H1 (cell line): ENCODE data around the gene ZAR1L. TPM values are rescaled to one million over a fixed set of nuclear protein-coding genes. Genes with fewer than 3 reads are reported as not detected.

Experiments used
- CTCF ChIA-PET: fragments of 300-600 bp; sonication (Branson Sonifier 250); formaldehyde crosslinking; loops from one replicate; lab custom pipeline; 2021; ENCODE audit not compliant: partially characterized antibody; lab: Charles Lee
- POLR2A ChIA-PET: fragments of 300-600 bp; sonication (Branson Sonifier 250); formaldehyde crosslinking; loops from one replicate; lab custom pipeline; 2021; ENCODE audit warnings: inconsistent platforms; ENCODE audit not compliant: partially characterized antibody; lab: Charles Lee
- DNase-seq, 2 experiments: peaks; one replicate each; pipeline versions ENCODE4 v3.0.0 to v3.0.0-alpha.2; 2010 to 2022; ENCODE audit warnings: low spot score in 2 of 2, low read depth in 1 of 2, mixed read lengths in 1 of 2
- FAIRE-seq: peaks from 2 replicates; lab custom pipeline; 2011; peaks lifted over from hg19 to GRCh38; lab: Jason Lieb, UNC
- H2AFZ ChIP-seq: 2 replicates; pipeline ENCODE4 v1.8.1; 2012; ENCODE audit warnings: low read length, inconsistent platforms
- H2AK5ac ChIP-seq: 2 replicates; pipeline ENCODE4 v1.6.1; 2013; ENCODE audit warnings: low read depth, low read length
- H2BK120ac ChIP-seq: replicated peaks from 2 replicates; pipeline ENCODE3; 2013; ENCODE audit warnings: low read depth, low read length, inconsistent platforms
- H2BK12ac ChIP-seq: 2 replicates; pipeline ENCODE4 v1.6.1; 2013; ENCODE audit warnings: low read depth, low read length
- H2BK15ac ChIP-seq: 2 replicates; pipeline ENCODE4 v1.6.1; 2013; ENCODE audit warnings: low read length
- H2BK20ac ChIP-seq: 2 replicates; pipeline ENCODE4 v1.6.1; 2013; ENCODE audit warnings: low read length
- H2BK5ac ChIP-seq: 2 replicates; pipeline ENCODE4 v1.6.1; 2013; ENCODE audit warnings: low read depth, low read length
- H3K14ac ChIP-seq: 2 replicates; pipeline ENCODE4 v1.6.1; 2013; ENCODE audit warnings: inconsistent platforms; ENCODE audit not compliant: insufficient read length
- H3K18ac ChIP-seq: 2 replicates; pipeline ENCODE4 v1.6.1; 2013; ENCODE audit warnings: low read length; ENCODE audit errors: extremely low read depth
- H3K23ac ChIP-seq: 2 replicates; pipeline ENCODE4 v1.6.1; 2013; ENCODE audit warnings: inconsistent platforms; ENCODE audit not compliant: insufficient read length
- H3K23me2 ChIP-seq: 2 replicates; pipeline ENCODE4 v1.6.1; 2013; ENCODE audit warnings: low read depth, low read length
- H3K27ac ChIP-seq: 2 replicates; pipeline ENCODE4 v1.6.1; 2011; ENCODE audit warnings: low read depth, low read length, inconsistent platforms
- H3K27me3 ChIP-seq, 4 experiments: replicated peaks in 1 of 4; 1 replicate in 1 of 4; 2 replicates in 3 of 4; pipeline versions ENCODE4 v1.6.1 to v1.8.1; 2011 to 2013; ENCODE audit warnings: low read length in 3 of 4, mild to moderate bottlenecking in 3 of 4, inconsistent platforms in 2 of 4, mixed read lengths in 2 of 4, moderate library complexity in 1 of 4; ENCODE audit not compliant: control insufficient read depth in 3 of 4, insufficient read depth in 3 of 4; ENCODE audit errors: extremely low read depth in 1 of 4
- H3K36me3 ChIP-seq, 4 experiments: 2 replicates each; pipeline versions ENCODE4 v1.6.1 to v1.8.1; 2011 to 2013; ENCODE audit warnings: mild to moderate bottlenecking in 4 of 4, low read length in 3 of 4, moderate library complexity in 2 of 4, control low read depth in 1 of 4, inconsistent platforms in 1 of 4; ENCODE audit not compliant: insufficient read depth in 4 of 4, control insufficient read depth in 2 of 4
- H3K4ac ChIP-seq: replicated peaks from 2 replicates; pipeline ENCODE3; 2013; ENCODE audit warnings: low read length, low read depth, mixed read lengths, inconsistent platforms; ENCODE audit not compliant: insufficient read length
- H3K4me1 ChIP-seq, 4 experiments: replicated peaks in 1 of 4; 1 replicate in 1 of 4; 2 replicates in 3 of 4; pipeline versions ENCODE4 v1.6.1 to v1.8.1; 2011 to 2013; ENCODE audit warnings: low read length in 3 of 4, inconsistent platforms in 2 of 4, mixed read lengths in 1 of 4; ENCODE audit not compliant: insufficient read depth in 4 of 4, control insufficient read depth in 3 of 4
- H3K4me2 ChIP-seq, 2 experiments: 2 replicates each; pipeline versions ENCODE4 v1.6.1 to v1.8.1; 2011 to 2013; ENCODE audit warnings: low read depth in 2 of 2, low read length in 2 of 2, control low read depth in 1 of 2, inconsistent platforms in 1 of 2, mild to moderate bottlenecking in 1 of 2; ENCODE audit not compliant: insufficient read depth in 1 of 2
- H3K4me3 ChIP-seq, 4 experiments: fragments of 200-600, 300-600 bp in 1 of 4; sonication (generic), shearing (Covaris generic), sonication (Bioruptor Twin) in 1 of 4; 2 replicates each; pipeline versions ENCODE4 v1.5.1 to v1.8.1; 2011 to 2016; ENCODE audit warnings: low read length in 4 of 4, low read depth in 3 of 4, control low read depth in 2 of 4, inconsistent platforms in 2 of 4, mild to moderate bottlenecking in 2 of 4, mixed read lengths in 1 of 4, moderate library complexity in 1 of 4; ENCODE audit not compliant: insufficient read depth in 2 of 4; ENCODE audit errors: extremely low read depth in 1 of 4
- H3K56ac ChIP-seq: replicated peaks from 2 replicates; pipeline ENCODE3; 2013; ENCODE audit warnings: low read depth, mild to moderate bottlenecking, mixed read lengths, low read length, inconsistent platforms; ENCODE audit not compliant: insufficient read length
- H3K79me1 ChIP-seq: 2 replicates; pipeline ENCODE4 v1.6.1; 2013; ENCODE audit warnings: low read depth, low read length, control low read depth
- H3K79me2 ChIP-seq, 2 experiments: 2 replicates each; pipeline versions ENCODE4 v1.6.1 to v1.8.1; 2012 to 2013; ENCODE audit warnings: low read length in 2 of 2, mild to moderate bottlenecking in 2 of 2, inconsistent platforms in 1 of 2; ENCODE audit not compliant: insufficient read depth in 2 of 2, control insufficient read depth in 1 of 2
- H3K9ac ChIP-seq, 4 experiments: replicated peaks in 1 of 4; 1 replicate in 1 of 4; 2 replicates in 3 of 4; pipeline versions ENCODE4 v1.6.1 to v1.8.1; 2011 to 2013; ENCODE audit warnings: low read depth in 3 of 4, low read length in 3 of 4, control low read depth in 2 of 4, mild to moderate bottlenecking in 2 of 4, moderate library complexity in 2 of 4, inconsistent platforms in 1 of 4; ENCODE audit errors: extremely low read depth in 1 of 4
- H3K9me3 ChIP-seq, 2 experiments: 2 replicates each; pipeline versions ENCODE4 v1.6.1 to v1.8.1; 2012 to 2013; ENCODE audit warnings: mild to moderate bottlenecking in 2 of 2, moderate library complexity in 2 of 2, control low read depth in 1 of 2, inconsistent platforms in 1 of 2, low read depth in 1 of 2, low read length in 1 of 2, mixed read lengths in 1 of 2; ENCODE audit not compliant: insufficient read depth in 2 of 2
- H4K20me1 ChIP-seq, 2 experiments: replicated peaks in 1 of 2; 2 replicates each; pipeline versions ENCODE3 to v1.8.1; 2011 to 2013; ENCODE audit warnings: inconsistent platforms in 2 of 2, low read length in 2 of 2, mild to moderate bottlenecking in 1 of 2; ENCODE audit not compliant: insufficient read depth in 2 of 2, control insufficient read depth in 1 of 2
- H4K5ac ChIP-seq: 2 replicates; pipeline ENCODE4 v1.6.1; 2013; ENCODE audit warnings: low read length, low read depth, mixed read lengths, inconsistent platforms; ENCODE audit not compliant: insufficient read length
- H4K8ac ChIP-seq: 2 replicates; pipeline ENCODE4 v1.8.0; 2013; ENCODE audit warnings: mild to moderate bottlenecking, moderate library complexity, low read length, inconsistent platforms; ENCODE audit not compliant: insufficient read depth; ENCODE audit errors: extremely low read depth
- H4K91ac ChIP-seq: replicated peaks from 2 replicates; pipeline ENCODE3; 2013; ENCODE audit warnings: low read length, mixed read lengths, inconsistent platforms; ENCODE audit not compliant: insufficient read length
- BCL11A ChIP-seq, 2 experiments: IDR thresholded peaks; one replicate each; pipeline ENCODE4 v1.6.1; 2011; ENCODE audit warnings: low read depth in 2 of 2, low read length in 2 of 2, mild to moderate bottlenecking in 2 of 2
- CREB1 ChIP-seq: IDR thresholded peaks from 2 replicates; pipeline ENCODE4 v1.6.1; 2012; ENCODE audit warnings: inconsistent platforms
- GABPA ChIP-seq: IDR thresholded peaks from 2 replicates; pipeline ENCODE4 v1.6.1; 2011; ENCODE audit warnings: mild to moderate bottlenecking, low read length, moderate library complexity, borderline replicate concordance; ENCODE audit not compliant: insufficient read depth
- JUN ChIP-seq: IDR thresholded peaks from 2 replicates; pipeline ENCODE4 v1.6.1; 2011; ENCODE audit warnings: low read depth, mild to moderate bottlenecking, improper control_type of control experiment, low read length
- KDM1A ChIP-seq: fragments of 200-600, 300-600 bp; sonication (generic); IDR thresholded peaks from 2 replicates; pipeline ENCODE4 v1.7.1; 2016; ENCODE audit warnings: mild to moderate bottlenecking, low read length, borderline replicate concordance
- KDM4A ChIP-seq: IDR thresholded peaks from one replicate; pipeline ENCODE4 v1.7.1; 2012; ENCODE audit warnings: low read depth, mild to moderate bottlenecking, moderate library complexity, low read length, inconsistent platforms; ENCODE audit not compliant: severe bottlenecking
- MAFK ChIP-seq: IDR thresholded peaks from 2 replicates; pipeline ENCODE4 v1.6.1; 2012; ENCODE audit warnings: low read depth, mild to moderate bottlenecking, improper control_type of control experiment, low read length
- POLR2A ChIP-seq, 2 experiments: IDR thresholded peaks; 1 replicate in 1 of 2; 2 replicates in 1 of 2; pipeline ENCODE4 v1.6.1; 2011; ENCODE audit warnings: low read depth in 2 of 2, low read length in 2 of 2, mild to moderate bottlenecking in 2 of 2; ENCODE audit errors: control extremely low read depth in 1 of 2
- POLR2AphosphoS5 ChIP-seq: IDR thresholded peaks from 2 replicates; pipeline ENCODE4 v1.6.1; 2011; ENCODE audit warnings: low read depth, low read length
- RBBP5 ChIP-seq: IDR thresholded peaks from 2 replicates; pipeline ENCODE4 v1.7.1; 2012; ENCODE audit warnings: low read depth, mild to moderate bottlenecking, inconsistent platforms, low read length, moderate library complexity, borderline replicate concordance
- SUZ12 ChIP-seq: fragments of 200-600 bp; sonication (generic); IDR thresholded peaks from 2 replicates; pipeline ENCODE4 v1.6.1; 2012; ENCODE audit warnings: mild to moderate bottlenecking, inconsistent platforms, low read length, moderate library complexity, mixed read lengths
- WGBS, 2 experiments: shearing (Covaris generic) in 1 of 2; methylation state at CpG; one replicate each; pipeline versions ENCODE4 v1.1.6 to v1.1.7; 2013 to 2015; ENCODE audit warnings: low lambda C conversion rate in 2 of 2, mixed read lengths in 2 of 2, inconsistent platforms in 1 of 2, low coverage in 1 of 2, missing lambda C conversion rate in 1 of 2; ENCODE audit not compliant: insufficient replicate concordance in 2 of 2, insufficient coverage in 1 of 2, insufficient read length in 1 of 2; ENCODE audit errors: extremely low coverage in 1 of 2, missing lambda C conversion rate in 1 of 2; 5-methylcytosine and 5-hydroxymethylcytosine counted together
- polyA plus RNA-seq, 7 experiments: library from polyadenylated mRNA; depleted of rRNA in 3 of 7; stranded (reverse) in 5 of 7; unstranded in 2 of 7; fragments of >200 nt in 5 of 7; fragments of 200-250 nt in 2 of 7; gene quantifications; 1 replicate in 5 of 7; 2 replicates in 1 of 7; 4 replicates in 1 of 7; pipeline versions ENCODE4 v1.2.1 to v1.2.3, GENCODE V29; 2011 to 2013; ENCODE audit warnings: missing spikeins in 2 of 7, mixed read lengths in 2 of 7
- total RNA-seq: library from RNA; stranded (reverse); fragmentation: NEBNext Ultra II Directional; extraction: Animal tissue kit (Norgen Biotek cat#: 25700); gene quantifications from 2 replicates; pipeline ENCODE4 v1.2.1, GENCODE V29; 2021

The ZAR1L gene
- total and polyA plus RNA-seq, 2 of the 8 experiments (the other 6 are each of a cell fraction or from before 2014, with no cell fraction given) = 0.19 to 0.30 TPM

GRCh38 chr13:32285633-32285965, 29.6 kb downstream of the ZAR1L start:
- Histone ChIP-seq H2BK120ac (no peak overlapping the region), H3K23ac (no peak overlapping the region), H3K36me3 (no peaks in the 10 kb centered on the region), H2BK15ac (no peak overlapping the region), H3K27ac (no peak overlapping the region), H2AFZ (no peak overlapping the region), H3K4me2 (peak overlapping the region in 1 of 2 experiments; percentile 6; a peak in 1 of 4 replicates), H3K4ac (no peak overlapping the region), H2BK5ac (no peak overlapping the region), H3K79me1 (no peaks in the 10 kb centered on the region), H3K14ac (no peak overlapping the region), H2BK20ac (no peak overlapping the region), H3K23me2 (no peaks in the 10 kb centered on the region), H3K56ac (no peak overlapping the region), H4K91ac (no peak overlapping the region), H4K8ac (no peak overlapping the region), H4K20me1 (no peaks in the 10 kb centered on the region), H3K18ac (no peak overlapping the region), H3K9me3 (no peaks in the 10 kb centered on the region), H3K9ac (no peak overlapping the region), H3K27me3 (no peaks in the 10 kb centered on the region), H3K4me1 (no peaks in the 10 kb centered on the region), H2BK12ac (no peak overlapping the region), H3K79me2 (no peaks in the 10 kb centered on the region), H4K5ac (no peak overlapping the region), H3K4me3 (no peak overlapping the region), H2AK5ac (no peak overlapping the region)
- POLR2A ChIA-PET = interaction anchor here (1.4 kb wide), 1 partner anchor 30 kb away, joined by 4 read pairs; the partner anchor contains the start of genes BRCA2 and ZAR1L
- WGBS, 2 experiments = 88% methylated on average over 4 of the region's 4 CpGs; no CpG with 5 or more reads in 1 of the 2 experiments
- FAIRE-seq (no peak), DNase-seq (no peak)
- CTCF ChIA-PET = interaction anchor here (0.6 to 3.1 kb wide), 3 partner anchors 13 to 92 kb away, joined by 3 to 16 read pairs (median 5); no protein-coding TSS in a partner anchor
- TF ChIP-seq KDM1A (no peak), POLR2A (IDR thresholded peaks at IDR 0.05; ENCODE audit: control extremely low read depth in 1 of 2, low read depth in 2 of 2, low read length in 2 of 2) (no peak), KDM4A (no peak), JUN (no peak), SUZ12 (no peak), MAFK (no peak), BCL11A (IDR thresholded peaks at IDR 0.05; ENCODE audit: low read depth in 2 of 2, low read length in 2 of 2) (no peak), GABPA (no peak), POLR2AphosphoS5 (no peak), CREB1 (no peak), RBBP5 (no peak)
